Gastrocnemius medialis (tissue), 4 donors: ENCODE data around the gene INKA2.

Experiments used
- CTCF ChIP-seq, 5 experiments: fragments of 450-650 bp in 3 of 5; fragments of 200-600 bp in 2 of 5; sonication (generic) in 2 of 5; IDR thresholded peaks in 4 of 5; conservative IDR thresholded peaks in 1 of 5; 1 replicate in 4 of 5; 2 replicates in 1 of 5; pipeline ENCODE4 v1.5.1; 2016 to 2019; ENCODE audit warnings: antibody characterized with exemption in 5 of 5, mild to moderate bottlenecking in 3 of 5, moderate library complexity in 3 of 5
- POLR2A ChIP-seq, 2 donors: fragments of 450-650 bp; IDR thresholded peaks; one replicate each; pipeline ENCODE4 v1.6.1; 2017; ENCODE audit warnings: antibody characterized with exemption in 2 of 2, mild to moderate bottlenecking in 2 of 2, moderate library complexity in 2 of 2

GRCh38 chr1:111754984-111755330 lies 15.8 kb upstream of the INKA2 start:
- no peak for TF ChIP-seq CTCF (IDR thresholded peaks at IDR 0.05 in 4 of 5, conservative IDR thresholded peaks at IDR 0.05 in 1 of 5)
- TF ChIP-seq POLR2A (IDR thresholded peaks at IDR 0.05) = no peak
